ENCODE results near the gene STK11.

DNA sequence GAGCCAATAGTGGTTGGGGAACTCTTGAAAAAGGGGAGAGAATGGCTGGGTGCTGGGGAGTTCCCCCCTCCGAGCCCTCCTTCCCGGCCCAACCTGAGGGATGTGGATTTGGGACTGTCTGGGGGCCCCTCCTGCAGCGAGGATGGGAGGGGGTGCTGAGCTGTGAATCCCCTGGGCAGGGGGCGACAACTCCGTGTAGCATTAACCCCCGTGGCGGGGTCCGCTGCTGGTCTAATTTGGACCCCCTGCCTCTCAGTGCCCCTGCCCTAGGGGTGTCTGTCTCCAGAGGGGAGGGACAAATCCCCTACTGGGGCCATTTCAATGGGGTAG is 52.5 kb downstream of the STK11 start:
- no peak for TF ChIP-seq CTCF (IDR thresholded peaks at IDR 0.05)
- no peak for TF ChIP-seq POLR2A (IDR thresholded peaks at IDR 0.05)
